Measurements from ENCODE around the gene BTBD7. TPM values are rescaled to one million over a fixed set of nuclear protein-coding genes. Genes with fewer than 3 reads are reported as not detected.

Gene BTBD7
- total RNA-seq, 1 experiment from 2014 or later: 30.8 TPM

DNA sequence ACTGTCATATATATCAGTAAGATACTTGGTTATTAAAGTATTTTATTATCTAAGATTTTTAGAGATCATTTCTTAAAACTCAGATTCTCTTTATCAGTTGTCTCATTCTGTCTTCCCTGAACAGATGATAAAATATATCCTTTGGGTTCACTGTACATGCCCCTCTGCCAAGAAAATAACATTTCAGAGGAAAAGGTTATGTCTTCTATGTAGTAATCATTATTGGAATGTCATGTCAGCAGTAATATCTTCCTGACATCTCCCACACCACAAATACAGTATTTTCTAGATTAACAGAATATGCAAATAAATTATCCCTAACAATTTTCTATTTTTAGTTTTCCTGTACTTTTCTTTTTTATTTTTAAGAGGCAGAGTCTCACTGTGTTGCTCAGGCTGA, 26.0 kb downstream of the BTBD7 start:
- H3K36me3 ChIP-seq (ENCODE audit: control insufficient read depth in 1 of 2, insufficient read depth in 2 of 2, low read length in 2 of 2): no peaks in the 10 kb centered on the region
- ATAC-seq (no peak), DNase-seq (ENCODE audit: low read depth, low spot score) (no peak)
- TF ChIP-seq RAD21 (IDR thresholded peaks at IDR 0.05; ENCODE audit: low read depth) (no peak), EGR1 (IDR thresholded peaks at IDR 0.05; ENCODE audit: low read depth) (no peak), SRF (IDR thresholded peaks at IDR 0.05; ENCODE audit: low read depth) (no peak), ELF1 (IDR thresholded peaks at IDR 0.05; ENCODE audit: borderline replicate concordance, low read depth) (no peak), YY1 (IDR thresholded peaks at IDR 0.05; ENCODE audit: extremely low read depth, insufficient replicate concordance, low read depth, low read length) (no peak), JUND (IDR thresholded peaks at IDR 0.05) (no peak), REST (IDR thresholded peaks at IDR 0.05; ENCODE audit: low read depth) (no peak), SIN3A (IDR thresholded peaks at IDR 0.05; ENCODE audit: low read depth) (no peak), CBX3 (IDR thresholded peaks at IDR 0.05; ENCODE audit: low read depth) (no peak), SP1 (IDR thresholded peaks at IDR 0.05; ENCODE audit: low read depth) (no peak), ZNF274 (IDR thresholded peaks at IDR 0.05; ENCODE audit: low read depth, low read length) (no peak), POLR2A (IDR thresholded peaks at IDR 0.05; ENCODE audit: borderline replicate concordance, extremely low read depth, insufficient read depth, insufficient read length) (no peak)
- TF ChIP-seq, protein P1, sequence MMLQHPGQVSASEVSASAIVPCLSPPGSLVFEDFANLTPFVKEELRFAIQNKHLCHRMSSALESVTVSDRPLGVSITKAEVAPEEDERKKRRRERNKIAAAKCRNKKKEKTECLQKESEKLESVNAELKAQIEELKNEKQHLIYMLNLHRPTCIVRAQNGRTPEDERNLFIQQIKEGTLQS (IDR thresholded peaks at IDR 0.05): no peak
- TF ChIP-seq, protein P2, sequence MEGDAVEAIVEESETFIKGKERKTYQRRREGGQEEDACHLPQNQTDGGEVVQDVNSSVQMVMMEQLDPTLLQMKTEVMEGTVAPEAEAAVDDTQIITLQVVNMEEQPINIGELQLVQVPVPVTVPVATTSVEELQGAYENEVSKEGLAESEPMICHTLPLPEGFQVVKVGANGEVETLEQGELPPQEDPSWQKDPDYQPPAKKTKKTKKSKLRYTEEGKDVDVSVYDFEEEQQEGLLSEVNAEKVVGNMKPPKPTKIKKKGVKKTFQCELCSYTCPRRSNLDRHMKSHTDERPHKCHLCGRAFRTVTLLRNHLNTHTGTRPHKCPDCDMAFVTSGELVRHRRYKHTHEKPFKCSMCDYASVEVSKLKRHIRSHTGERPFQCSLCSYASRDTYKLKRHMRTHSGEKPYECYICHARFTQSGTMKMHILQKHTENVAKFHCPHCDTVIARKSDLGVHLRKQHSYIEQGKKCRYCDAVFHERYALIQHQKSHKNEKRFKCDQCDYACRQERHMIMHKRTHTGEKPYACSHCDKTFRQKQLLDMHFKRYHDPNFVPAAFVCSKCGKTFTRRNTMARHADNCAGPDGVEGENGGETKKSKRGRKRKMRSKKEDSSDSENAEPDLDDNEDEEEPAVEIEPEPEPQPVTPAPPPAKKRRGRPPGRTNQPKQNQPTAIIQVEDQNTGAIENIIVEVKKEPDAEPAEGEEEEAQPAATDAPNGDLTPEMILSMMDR (IDR thresholded peaks at IDR 0.05 in 2 of 3, conservative IDR thresholded peaks at IDR 0.05 in 1 of 3; ENCODE audit: borderline replicate concordance in 1 of 3, insufficient read depth in 1 of 3, low read depth in 2 of 3, low read length in 2 of 3): no peak
- TF ChIP-seq, protein P3, sequence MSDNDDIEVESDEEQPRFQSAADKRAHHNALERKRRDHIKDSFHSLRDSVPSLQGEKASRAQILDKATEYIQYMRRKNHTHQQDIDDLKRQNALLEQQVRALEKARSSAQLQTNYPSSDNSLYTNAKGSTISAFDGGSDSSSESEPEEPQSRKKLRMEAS (IDR thresholded peaks at IDR 0.05): no peak
- 0 out of 2 replicates have a peak, but pooled peaks cover 8% of the 10 kb centered on the region for H4K20me1 ChIP-seq (ENCODE audit: insufficient read depth)
- peaks cover 11 to 23% of the 10 kb centered on the region in 2 experiments; a peak in 3 of 4 replicates for H3K4me1 ChIP-seq (ENCODE audit: control insufficient read depth in 1 of 2, insufficient read depth in 2 of 2, low read length in 2 of 2)
- H2AFZ ChIP-seq (ENCODE audit: low read depth, low read length, poor library complexity, severe bottlenecking): no peak overlapping the region
- BruUV-seq (replicated peaks): no TSS peak
- H3K27ac ChIP-seq (ENCODE audit: low read depth, low read length): no peak overlapping the region
- H3K9ac ChIP-seq (ENCODE audit: low read length): no peak overlapping the region
- no peaks in the 10 kb centered on the region for H3K9me2 ChIP-seq (ENCODE audit: insufficient read depth)
- POLR2A ChIA-PET: no interaction called here
- RAD21 ChIA-PET (ENCODE audit: low non-redundant PET in 1 of 2, low total read pairs in 2 of 2, uncharacterized antibody in 2 of 2, unreplicated experiment in 2 of 2): no interaction called here
- intact Hi-C loops (cut with micrococcal nuclease): no loop called here
- H3K4me2 ChIP-seq (ENCODE audit: low read length): no peak overlapping the region
- H3K9me3 ChIP-seq (ENCODE audit: control insufficient read depth in 1 of 2, insufficient read depth in 1 of 2, low read depth in 1 of 2, low read length in 2 of 2): no peaks in the 10 kb centered on the region
- no peak overlapping the region for H3K4me3 ChIP-seq (replicated peaks in 1 of 2; ENCODE audit: low read depth in 1 of 2, low read length in 2 of 2)
- CTCF ChIA-PET: no interaction called here
- no peaks in the 10 kb centered on the region for H3K27me3 ChIP-seq (ENCODE audit: insufficient read depth, low read length)
- H3K79me2 ChIP-seq (ENCODE audit: insufficient read depth, low read length): peaks cover 85% of the 10 kb centered on the region
